Activated naive CD8-positive, alpha-beta T cell treated with anti-CD3 and anti-CD28 coated beads, Interleukin-2, amount 50 U/mL, for 16 hours (primary cell): Measurements from ENCODE around the gene CYP27A1.
"Not testable (repeated sequence)": the region's sequence is repeated elsewhere in the genome, so short reads cannot be mapped to it uniquely, and the experiment has no call there.

Experiments used
- DNase-seq: peaks from one replicate; pipeline ENCODE4 v3.0.0-alpha.2; 2020; ENCODE audit warnings: low read depth, low spot score

Gene CYP27A1

DNA sequence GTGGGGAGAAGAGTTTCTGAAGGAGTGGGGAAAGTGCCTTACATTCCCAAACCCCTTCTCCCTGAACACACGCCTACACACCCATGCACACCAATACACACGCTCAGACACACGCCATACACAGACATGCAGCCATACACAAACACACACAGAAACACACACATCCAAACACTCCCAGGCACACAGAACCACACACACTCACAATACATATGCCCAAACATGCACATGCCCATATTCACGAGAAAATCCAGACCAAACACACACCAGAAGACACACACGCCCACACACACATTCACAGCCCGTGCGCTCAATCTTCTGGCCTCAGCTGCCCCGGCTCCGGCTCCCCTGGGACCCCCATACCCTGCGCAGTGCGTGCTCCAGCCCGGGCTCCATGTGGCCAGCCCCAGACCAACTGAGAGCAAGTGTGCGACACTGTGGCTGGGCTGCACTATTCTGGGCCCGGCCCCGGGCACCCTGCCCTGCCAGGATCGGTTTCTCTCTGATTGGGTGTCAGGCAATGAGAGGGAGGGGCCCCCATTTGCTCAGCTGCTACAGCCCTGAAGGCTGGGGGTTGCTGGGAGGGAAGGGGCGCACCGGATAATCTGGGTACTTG, 49.5 kb downstream of the CYP27A1 start, which contains the start of gene PRKAG3:
PRKAG3 (minus strand) TSS at position 426 of the 613 bp plus-strand sequence.
- no peak for DNase-seq

DNA sequence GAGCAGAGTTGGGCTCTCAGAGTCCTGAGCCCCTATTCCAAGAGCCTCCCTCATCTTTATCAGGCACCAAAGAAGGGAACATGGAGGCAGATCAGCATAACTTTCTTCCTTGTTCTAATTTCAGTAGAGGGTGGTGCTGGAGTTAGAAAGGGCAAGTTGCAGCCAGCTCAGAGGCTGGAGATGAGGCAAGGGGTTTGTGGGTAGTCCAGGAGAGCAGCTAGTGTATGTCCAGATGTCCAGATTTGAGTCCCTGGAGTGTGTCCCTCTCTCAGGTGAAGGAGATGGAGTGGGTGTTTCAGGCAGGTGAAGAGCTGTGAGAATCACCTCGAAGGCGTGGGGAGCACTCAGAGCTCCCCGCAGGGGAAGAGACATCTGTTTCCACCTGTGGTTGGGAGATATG, 50.1 kb downstream of the CYP27A1 start:
- DNase-seq, result no peak

DNA sequence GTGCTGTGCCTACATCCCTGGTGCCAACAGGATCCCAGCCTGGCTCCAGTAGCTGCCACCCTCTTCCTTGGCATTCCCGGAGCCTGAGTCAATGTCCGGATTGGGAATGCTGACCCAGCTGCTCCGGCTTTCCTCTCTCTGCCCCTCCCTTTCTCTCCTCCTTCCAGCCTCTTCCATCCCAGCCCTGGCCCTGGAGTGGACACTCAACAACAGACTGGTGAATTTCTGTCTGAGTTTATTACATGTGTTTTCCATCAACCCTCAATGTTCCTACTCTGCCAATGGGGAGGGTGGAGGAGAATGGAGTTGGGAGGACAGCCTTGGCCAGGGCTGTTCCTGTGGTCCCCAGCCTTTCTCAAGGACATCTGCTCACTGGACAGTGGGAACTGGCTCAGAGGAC, 50.6 kb downstream of the CYP27A1 start:
- no peak for DNase-seq

DNA sequence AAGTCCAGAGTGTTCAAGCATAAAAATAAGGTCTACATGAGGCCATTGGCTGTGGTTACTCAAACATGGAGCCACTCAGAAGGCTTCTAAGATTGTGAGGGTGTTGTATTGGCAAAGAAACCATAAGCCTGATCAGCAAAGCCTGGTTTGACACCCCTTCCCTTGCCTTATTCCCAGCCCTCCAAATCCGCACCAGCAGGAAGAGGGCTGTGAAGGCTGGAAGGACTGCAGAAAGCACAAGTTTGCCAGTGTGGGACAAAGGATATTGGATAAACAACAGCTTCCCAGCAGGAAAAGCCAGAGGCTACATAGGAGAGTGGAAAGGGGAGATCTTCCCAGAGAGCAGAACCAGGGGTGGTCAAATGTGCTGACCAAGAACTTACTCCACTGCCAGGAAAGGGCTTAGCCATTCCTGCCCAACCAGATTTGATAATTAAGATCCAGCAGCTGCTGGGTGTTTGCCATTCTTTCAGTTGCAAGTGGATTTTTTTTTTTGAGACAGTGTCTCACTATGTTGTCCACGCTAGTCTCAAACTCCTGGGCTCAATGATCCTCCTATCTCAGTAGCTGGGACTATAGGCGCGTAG, 51.2 kb downstream of the CYP27A1 start:
- no peak for DNase-seq

DNA sequence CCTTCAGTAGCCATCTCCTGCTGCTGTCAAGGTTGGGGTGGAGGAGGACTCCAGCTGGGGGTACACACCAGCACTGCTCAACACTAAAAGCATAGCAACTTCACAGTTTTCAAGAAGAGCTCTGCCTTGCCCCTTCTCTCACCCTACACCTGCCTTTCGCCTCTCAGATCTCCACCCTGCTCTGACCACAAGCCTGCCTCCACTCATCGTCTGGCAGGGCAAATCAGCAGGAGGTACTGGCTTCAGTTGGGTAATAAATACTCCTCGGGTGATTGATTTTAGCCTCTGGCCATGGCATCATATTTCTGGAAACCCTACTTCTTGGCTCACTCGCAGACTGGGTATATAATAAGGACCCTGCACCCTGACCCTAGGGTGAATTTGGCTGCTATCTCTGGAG, 52.7 kb downstream of the CYP27A1 start:
- no peak for DNase-seq

DNA sequence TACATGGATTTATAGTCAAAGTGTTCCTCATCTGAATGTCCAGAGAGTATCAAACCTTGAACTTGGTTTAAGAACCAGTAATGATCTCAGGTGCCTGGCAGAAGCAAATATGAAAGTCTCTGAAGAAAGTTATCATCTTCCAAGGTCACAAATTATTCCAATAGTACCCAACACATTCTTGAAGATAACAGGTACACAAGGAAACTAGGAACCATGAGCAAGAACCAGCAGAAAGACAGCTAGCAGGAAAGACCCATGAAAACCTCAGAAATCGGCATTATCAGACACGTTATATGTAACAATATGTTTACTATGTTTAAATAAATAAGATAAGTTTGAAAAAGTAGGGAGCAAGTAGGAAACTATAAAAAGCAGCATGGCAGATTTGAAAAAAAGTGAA, 55.5 kb downstream of the CYP27A1 start:
- no peak for DNase-seq

DNA sequence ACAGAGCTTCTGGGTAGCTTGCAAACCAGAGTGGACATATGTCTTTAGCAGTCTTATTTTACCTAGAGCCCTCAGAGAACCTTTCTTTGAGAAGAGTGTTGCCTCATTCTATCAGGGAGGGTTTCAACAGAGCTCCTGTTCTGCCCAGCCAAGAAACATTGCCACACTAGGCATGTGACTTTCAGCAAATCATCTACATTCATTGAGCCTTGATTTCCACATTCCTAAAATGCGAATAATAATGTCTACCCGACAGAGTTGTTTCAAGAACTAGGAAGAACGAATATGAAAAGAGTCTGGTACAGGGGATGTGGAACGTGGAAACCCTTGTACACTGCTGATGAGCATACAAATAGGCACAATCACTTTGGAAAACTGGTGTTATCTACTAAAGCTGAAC, 57.5 kb downstream of the CYP27A1 start:
- DNase-seq, result no peak

DNA sequence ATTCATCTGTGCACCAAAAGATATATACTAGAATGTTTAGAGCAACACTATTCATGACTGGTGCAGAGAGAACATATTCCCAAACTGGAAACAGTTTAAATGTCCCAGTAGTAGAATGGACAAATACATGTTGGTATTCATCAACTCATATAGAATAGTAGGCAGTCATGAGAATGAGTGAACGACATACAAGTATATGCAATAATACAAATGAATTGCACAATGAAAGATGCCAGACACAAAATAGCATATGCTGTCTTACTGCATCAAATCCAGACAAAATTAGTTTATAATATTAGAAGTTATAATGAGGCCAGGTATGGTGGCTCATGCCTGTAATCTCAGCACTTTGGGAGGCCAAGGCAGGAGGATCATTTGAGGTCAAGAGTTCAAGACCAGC, 57.9 kb downstream of the CYP27A1 start:
- DNase-seq, result no peak

DNA sequence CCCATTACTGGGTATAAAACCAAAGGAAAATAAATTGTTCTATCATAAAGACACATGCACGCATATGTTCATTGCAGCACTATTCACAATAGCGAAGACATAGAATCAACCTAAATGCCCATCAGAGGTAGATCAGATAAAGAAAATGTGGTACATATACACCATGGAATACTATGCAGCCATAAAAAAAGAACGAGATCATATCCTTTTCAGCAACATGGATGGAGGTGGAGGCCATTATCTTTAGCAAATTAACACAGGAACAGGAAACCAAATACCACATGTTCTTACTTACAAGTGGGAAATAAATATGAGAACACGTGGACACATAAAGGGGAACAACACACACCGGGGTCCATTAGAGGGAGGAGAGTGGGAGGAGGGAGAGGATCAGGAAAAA, 62.4 kb downstream of the CYP27A1 start:
- DNase-seq, result not testable (repeated sequence)

DNA sequence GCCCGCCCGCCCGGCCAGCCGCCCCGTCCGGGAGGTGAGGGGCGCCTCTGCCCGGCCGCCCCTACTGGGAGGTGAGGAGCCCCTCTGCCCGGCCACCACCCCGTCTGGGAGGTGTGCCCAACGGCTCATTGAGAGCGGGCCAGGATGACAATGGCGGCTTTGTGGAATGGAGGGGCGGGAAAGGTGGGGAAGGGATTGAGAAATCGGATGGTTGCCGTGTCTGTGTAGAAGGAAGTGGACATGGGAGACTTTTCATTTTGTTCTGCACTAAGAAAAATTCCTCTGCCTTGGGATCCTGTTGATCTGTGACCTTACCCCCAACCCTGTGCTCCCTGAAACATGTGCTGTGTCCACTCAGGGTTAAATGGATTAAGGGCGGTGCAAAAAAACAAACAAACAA, 65.0 kb downstream of the CYP27A1 start:
- not testable (repeated sequence) for DNase-seq

DNA sequence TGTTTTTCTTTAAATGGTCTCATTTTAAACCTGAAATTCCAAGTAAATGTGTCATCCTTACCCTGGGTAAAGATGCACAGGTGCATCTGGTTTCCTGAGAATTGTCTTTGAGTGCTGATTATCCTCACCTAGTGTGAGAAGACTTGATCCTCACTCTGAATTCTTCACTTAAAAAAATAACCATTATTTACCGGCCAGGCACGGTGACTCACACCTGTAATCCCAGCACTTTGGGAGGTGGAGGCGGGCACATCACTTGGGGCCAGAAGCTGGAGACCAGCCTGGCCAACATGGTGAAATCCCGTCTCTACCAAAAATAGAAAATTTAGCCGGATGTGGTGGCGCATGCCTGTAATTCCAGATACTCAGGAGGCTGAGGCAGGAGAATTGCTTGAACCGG, 67.8 kb downstream of the CYP27A1 start:
- DNase-seq, result no peak

DNA sequence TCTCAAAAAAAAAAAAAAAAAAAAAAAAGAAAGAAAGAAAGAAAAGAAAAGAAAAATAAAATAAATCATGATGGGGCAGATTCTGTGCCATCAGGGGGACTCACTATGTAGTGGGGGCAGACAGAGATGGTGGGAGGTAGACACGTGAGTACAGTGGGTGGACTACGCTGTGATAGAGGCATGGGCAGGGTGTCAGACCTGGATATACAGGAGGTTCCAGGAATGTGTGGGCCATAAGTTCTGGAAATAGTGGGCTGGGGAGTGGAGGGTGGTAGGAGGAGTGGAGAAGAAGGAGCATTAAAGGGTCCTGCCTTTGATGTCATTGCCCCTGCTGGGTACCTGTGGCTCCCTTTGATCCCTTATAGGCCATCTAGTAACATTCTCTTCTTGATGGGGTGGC, 68.8 kb downstream of the CYP27A1 start:
- DNase-seq, result no peak

DNA sequence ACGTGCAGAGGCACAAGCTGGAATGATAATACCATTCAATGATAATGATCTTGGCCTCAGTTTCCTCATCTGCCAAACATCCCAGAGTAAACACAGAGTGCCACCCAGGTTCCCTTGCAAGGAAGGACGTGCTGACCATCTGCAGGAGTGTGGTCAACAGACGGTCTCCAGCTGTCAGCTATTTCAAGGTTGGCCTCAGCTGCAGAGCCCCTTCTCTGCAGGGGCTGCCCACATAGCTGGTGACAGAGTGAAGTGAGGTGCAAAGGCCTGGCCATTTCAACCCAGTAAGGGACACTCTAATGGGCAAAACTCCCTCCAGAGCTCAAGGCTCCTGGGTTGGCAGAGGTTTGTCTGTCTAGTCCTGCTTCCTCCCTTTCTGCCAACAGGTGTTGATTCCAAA, 69.3 kb downstream of the CYP27A1 start:
- DNase-seq, result no peak

DNA sequence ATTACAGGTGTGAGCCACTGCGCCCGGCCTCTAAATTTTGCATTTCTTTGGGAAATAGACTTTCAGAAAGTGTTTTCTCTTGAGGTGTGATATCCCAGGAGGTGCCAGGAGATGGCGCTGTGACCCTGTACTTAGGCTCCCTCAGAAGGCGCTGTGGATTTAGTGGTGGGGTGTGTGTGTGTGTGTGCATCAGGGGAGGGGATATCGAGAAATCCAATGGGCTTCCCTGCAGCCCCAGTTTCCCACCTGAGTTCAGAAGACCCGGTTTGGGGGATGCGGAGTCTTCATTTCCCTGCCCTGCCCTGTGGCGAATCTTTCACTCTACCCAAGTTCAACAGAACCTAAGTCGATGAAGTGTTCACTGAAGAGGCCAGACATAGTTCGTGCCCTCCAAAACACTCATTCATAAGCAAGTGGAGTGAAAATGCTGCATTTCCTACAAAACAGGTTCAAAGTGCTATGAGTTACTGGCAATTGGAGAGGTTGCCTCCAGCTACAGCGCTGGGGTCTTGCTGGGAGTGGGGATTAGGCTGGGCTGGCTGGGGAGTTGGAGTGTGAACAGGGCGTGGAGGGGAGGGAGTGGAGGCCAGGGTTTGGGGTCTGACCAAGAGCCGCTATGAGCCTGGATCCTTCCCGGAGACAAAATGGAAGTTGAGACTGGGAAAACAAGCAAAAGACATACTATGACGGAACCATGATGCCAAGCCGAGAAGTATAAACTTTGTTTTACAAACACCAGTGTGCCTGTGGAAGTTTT, 71.1 kb downstream of the CYP27A1 start:
- peak; percentile 26 for DNase-seq

DNA sequence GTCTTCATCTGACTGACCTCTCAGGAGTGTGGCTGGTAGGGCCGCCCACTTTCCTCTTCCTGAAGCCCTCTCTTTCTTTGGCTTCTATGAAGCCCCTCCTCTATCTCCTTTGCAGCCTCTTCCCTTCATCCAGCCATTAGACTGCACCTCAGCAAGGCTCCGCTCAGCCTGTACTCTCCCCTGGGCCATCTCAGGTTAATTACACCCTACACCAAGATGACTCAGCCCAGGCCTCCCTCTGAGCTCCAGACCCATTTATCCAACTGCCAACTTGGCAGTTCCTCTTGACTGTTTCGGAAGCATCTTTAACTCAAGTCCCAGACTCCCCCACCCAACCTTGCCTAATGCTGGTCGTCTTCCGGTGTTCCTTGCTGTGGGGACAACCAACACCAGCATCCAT, 71.8 kb downstream of the CYP27A1 start:
- DNase-seq, result no peak

DNA sequence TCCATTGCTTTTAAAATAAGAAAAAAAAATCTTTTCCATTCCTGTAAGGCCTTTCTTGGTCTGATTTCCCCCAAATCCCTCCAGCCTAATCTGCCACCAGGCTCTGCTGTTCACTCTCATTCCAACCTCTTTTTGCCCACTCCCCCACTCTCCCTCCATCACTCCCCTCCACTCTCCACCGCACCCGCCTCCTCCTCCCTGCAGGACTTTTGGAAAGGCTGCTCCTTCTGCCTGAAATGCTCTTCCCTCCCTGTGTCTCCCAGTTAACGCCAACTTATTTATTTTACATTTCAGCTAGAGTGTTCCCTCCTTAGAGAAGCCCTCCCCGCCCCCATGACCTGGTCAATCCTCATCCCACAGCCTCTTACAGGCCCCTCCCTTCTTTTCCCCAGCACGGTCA, 72.9 kb downstream of the CYP27A1 start:
- DNase-seq, result no peak

DNA sequence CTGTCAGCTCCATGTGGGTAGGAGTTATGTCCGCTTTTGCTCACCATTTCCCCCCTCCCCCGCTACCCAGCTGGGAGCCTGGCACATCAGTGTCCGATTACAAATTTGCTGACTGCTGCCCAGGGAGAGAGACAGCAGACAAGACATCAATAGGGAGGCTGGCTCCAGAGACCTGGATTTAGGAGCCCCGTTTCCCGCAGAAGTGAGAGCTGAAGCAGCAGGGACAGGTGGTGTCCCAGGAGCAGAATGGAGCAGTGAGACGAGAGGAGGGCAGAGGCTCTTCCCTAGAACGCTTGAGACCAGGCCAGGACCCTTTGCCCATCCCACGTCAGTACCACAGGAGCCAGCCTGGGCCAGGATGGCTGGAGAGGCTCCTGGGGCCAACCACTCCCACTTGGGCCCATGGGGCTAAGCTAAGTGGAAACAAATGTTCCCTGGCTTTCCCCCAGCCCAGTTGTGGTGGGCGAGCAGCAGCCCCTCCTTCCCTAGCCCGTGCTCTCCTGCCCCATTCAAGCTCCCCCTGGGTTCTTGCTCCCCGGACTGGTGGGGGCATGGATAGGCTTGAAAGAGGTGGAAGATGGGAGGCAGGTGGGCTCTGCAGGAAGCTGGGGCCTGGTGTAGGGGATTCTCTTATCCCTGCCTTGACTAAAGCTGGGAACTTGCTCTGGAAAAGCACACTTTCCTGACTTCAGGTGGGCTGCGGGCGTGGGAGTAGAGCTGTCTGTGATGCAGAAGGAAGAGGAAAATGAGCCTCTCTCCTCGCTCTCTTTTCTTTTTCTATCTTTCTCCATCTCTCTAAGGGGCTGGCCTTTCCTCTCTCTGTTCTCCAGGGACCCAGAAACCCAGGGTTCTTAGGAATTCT, 73.6 kb downstream of the CYP27A1 start:
- DNase-seq, result no peak

DNA sequence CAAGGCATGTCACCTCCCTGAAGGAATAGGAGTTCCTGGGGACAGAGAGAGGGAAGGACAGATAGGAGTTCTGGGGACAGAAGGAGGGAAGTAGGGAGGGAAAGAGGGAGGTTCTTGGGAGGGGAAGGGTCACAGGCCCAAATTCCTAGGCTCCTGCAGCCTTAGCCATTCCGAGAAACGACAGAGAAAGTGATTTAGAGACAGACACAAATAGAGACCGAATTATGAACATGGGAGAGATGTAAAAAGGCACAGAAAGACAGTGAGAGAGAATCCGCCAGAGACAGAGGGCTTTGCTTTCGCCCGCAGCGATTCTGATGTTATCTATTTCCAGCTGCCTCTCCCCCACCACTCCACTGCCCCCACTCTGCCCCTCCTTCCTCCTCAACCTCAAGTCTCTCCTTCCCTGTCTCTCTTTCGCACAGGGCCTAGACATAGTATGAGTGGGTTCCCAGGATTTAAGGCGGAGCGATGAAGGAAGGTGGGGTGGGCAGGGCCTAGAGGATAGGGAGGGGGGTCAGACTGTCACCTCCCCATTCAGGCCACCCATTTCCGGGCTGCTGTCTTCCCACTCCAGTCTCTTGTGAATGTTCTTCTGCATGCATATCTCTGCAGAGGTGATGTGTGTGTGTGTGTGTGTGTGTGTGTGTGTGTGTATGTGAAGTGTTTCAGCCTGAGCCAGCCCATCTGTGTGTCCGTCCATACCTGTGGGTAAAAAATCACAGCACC, 74.4 kb downstream of the CYP27A1 start:
- no peak for DNase-seq

DNA sequence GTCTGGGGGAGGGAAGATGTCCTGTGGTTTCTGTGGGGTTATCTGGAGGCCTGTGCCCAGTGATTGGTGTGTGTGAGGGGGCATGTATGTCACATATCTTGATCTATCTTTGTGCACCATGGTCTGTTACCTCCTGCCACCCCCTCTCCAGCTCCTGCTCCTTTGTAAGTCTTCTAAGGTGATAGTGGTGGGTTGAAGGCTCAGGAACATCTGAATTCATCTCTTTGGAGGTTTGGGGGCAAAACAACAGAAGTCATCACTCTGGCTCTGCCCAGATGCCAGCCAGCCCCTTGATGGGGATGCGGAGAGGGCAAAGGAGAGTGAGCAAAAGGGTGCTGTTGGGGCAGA, 74.9 kb downstream of the CYP27A1 start:
- no peak for DNase-seq

DNA sequence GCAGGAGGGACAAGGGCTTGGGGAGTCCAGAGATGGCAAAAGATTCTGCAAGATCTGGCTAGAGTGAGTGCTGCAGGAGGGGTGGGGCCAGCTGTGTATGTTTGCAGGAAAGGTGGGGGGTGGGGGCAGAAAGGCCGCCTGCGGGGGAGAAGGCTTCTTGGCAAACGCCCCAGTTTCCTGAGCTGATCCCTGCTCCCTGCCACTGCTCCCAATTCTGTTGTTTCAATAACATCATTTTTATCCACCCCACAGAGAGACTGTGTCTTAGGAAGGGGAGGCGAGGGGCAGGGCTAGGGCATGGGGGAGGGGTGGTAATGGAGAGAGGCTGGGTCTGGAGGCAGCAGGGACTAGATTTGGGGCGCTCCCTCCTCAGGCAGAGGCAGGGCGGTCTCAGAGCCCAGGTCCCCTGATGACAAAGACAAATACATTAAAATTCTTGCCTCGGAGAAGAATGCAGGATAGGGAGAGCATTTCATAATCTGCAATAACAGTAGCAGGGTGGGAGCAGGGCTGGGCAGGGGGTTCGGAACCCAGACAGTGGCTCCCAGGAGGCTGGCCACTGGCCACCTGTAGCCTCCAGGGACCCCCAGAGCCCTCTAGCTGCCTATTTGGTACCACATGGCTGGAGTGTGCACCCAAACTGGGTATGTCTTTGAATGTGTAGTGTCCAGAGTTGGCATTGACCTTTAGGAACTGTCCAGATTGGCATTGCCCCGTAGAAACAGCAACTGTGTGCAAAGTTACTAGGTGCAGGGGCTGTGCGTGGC, 75.6 kb downstream of the CYP27A1 start:
- DNase-seq, result no peak

DNA sequence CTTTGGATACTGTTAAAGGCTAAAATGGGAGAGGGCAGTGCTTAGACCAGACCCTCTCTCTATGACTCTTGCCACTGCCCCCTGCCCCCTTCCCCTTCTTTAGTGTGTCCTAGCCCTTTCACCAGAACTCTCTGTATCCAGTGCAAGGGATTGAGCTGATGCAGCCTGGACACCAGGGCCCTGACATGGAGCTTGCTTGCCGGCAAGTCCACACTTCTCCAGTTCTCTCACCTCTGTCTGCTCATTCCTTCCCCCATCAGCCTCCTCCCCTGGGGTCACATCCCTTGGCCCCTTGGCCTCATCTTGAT, 76.1 kb downstream of the CYP27A1 start:
- no peak for DNase-seq
